ENCODE measurements around the gene LMO4.

The LMO4 gene

GRCh38 chr1:87328272-87329050 lies at the start of gene LMO4:
Gene LMO4 (plus strand): TSS chr1:87328880. CDS start chr1:87332016, 3,136 bp downstream.
- DNase-seq: peak; percentile 95

- no peak for DNase-seq
These were observed 49.2 kb upstream of the LMO4 start for GRCh38 chr1:87279536-87279875.

GRCh38 chr1:87279966-87280535 lies 48.6 kb upstream of the LMO4 start:
- DNase-seq: no peak

- no peak for DNase-seq
These were observed 44.0 kb upstream of the LMO4 start for GRCh38 chr1:87284456-87285240.

- DNase-seq: no peak
These were observed 37.6 kb upstream of the LMO4 start for GRCh38 chr1:87291107-87291506.

- peak; percentile 60 for DNase-seq
These were observed 35.8 kb upstream of the LMO4 start for GRCh38 chr1:87292684-87293493.

GRCh38 chr1:87294633-87295032 lies 34.0 kb upstream of the LMO4 start:
- DNase-seq: no peak

GRCh38 chr1:87295445-87296110 lies 33.1 kb upstream of the LMO4 start:
- DNase-seq: no peak

- DNase-seq: no peak
These were observed 32.5 kb upstream of the LMO4 start for GRCh38 chr1:87296206-87296605.

- DNase-seq: no peak
These were observed 29.0 kb upstream of the LMO4 start for GRCh38 chr1:87299661-87300060.

GRCh38 chr1:87300628-87301027 lies 28.1 kb upstream of the LMO4 start:
- DNase-seq: no peak

- no peak for DNase-seq
These were observed 23.5 kb upstream of the LMO4 start for GRCh38 chr1:87305151-87305550.

GRCh38 chr1:87305762-87306161 lies 22.9 kb upstream of the LMO4 start:
- no peak for DNase-seq

GRCh38 chr1:87307306-87307705 lies 21.4 kb upstream of the LMO4 start:
- DNase-seq: no peak

- no peak for DNase-seq
These were observed 20.7 kb upstream of the LMO4 start for GRCh38 chr1:87307931-87308330.

GRCh38 chr1:87314091-87314490 lies 14.6 kb upstream of the LMO4 start:
- DNase-seq: no peak

- DNase-seq: no peak
These were observed 10.5 kb upstream of the LMO4 start for GRCh38 chr1:87318056-87318650.

GRCh38 chr1:87318806-87319205 lies 9.9 kb upstream of the LMO4 start:
- no peak for DNase-seq

- DNase-seq: peak; percentile 80
These were observed 2.5 kb upstream of the LMO4 start for GRCh38 chr1:87325982-87326738.

GRCh38 chr1:87327376-87328271 lies 1.1 kb upstream of the LMO4 start:
- no peak for DNase-seq
